ENCODE measurements around the gene DFFA. TPM values are rescaled to one million over a fixed set of nuclear protein-coding genes. Genes with fewer than 3 reads are reported as not detected.
"Not testable (repeated sequence)": the region's sequence is repeated elsewhere in the genome, so short reads cannot be mapped to it uniquely, and the experiment has no call there.

Gene DFFA
- total RNA-seq, 1 experiment from 2014 or later = 31.9 TPM

DNA sequence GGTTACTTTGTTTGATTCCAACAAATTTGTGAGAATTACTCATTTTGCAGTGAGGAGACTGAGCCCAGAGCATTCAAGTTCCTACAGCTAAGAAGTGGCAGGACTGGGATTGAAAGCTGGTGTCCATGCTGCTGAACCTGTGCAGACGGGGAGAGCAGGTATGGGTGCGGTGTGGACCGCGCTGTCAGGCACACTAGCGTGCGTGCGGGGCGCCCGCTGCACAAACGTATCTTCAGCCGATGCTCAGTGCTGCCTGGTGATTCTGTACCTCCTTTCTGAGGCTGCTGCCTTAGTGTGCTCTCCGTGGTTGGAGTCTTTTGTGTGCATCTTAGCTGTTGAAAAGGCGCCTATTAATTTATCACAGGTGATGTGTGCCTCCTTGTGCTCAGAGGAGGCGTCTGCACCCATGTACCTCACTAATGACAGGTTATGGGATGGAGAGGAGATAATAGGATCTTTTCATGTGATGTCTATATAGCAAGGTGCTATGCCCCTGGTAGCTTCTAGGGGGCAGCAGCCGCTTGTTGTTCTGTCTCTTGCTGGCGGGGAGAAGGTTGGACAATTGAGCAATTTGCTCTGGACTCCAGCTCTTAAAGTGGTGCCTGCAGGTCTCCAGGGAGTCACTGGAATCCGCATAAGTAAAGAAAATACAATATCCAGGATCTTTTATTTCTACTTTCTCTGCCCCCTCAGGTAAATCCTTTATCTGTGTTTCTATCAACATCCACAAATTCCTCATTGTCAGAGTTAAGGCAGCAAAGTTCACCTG lies 35.0 kb upstream of the DFFA start:
- in situ Hi-C loops (cut with HindIII; ENCODE audit: low pct_unique_long_range_greater_than_20kb, low sequenced_read_pairs) = no loop called here
- peak; percentile 66 for DNase-seq (ENCODE audit: low read depth)

DNA sequence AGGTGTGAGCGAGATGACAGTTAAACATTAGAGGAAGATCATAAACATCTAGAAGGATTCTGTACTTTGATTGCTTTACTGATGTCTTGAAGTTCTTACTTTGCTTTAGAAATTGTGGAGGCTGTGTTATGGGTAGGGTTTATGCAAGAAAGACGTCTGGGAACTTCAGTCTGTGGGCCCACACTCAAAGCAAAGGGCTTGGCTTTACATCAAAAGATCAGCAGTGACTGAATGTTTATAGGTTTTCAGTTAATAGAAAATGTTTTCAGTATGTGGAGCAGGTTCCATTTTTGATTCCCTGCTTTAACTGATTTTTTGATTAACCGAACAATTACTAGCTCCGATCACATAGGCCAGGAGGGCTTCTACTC lies 34.3 kb upstream of the DFFA start:
- DNase-seq (ENCODE audit: low read depth) = no peak
- in situ Hi-C loops (cut with HindIII; ENCODE audit: low pct_unique_long_range_greater_than_20kb, low sequenced_read_pairs) = no loop called here

DNA sequence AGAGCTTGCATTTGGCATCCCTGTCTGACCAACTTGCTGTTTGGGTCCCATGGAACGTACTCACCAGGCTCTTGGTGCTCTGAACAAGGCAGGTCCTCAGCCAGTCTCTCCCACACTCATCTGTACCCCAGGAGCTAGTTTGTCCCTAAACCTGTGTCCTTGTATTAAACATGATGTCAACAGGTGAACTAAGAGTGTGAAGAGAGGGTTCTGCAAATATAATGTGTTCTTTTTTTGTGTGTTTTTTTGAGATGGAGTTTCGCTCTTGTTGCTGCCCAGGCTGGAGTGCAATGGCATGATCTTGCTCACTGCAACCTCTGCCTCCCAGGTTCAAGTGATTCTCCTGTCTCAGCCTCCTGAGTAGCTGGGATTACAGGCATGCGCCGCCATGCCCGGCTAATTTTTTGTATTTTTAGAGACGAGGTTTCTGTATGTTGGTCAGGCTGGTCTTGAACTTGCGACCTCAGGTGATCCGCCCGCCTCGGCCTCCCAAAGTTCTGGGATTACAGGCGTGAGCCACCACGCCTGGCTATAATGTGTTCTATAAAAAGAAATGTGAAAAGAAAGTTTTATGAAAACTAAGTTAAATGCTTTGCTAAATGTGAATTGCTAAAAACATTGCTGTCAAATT lies 33.8 kb upstream of the DFFA start:
- in situ Hi-C loops (cut with HindIII; ENCODE audit: low pct_unique_long_range_greater_than_20kb, low sequenced_read_pairs); DNase-seq (ENCODE audit: low read depth): not testable (repeated sequence)

DNA sequence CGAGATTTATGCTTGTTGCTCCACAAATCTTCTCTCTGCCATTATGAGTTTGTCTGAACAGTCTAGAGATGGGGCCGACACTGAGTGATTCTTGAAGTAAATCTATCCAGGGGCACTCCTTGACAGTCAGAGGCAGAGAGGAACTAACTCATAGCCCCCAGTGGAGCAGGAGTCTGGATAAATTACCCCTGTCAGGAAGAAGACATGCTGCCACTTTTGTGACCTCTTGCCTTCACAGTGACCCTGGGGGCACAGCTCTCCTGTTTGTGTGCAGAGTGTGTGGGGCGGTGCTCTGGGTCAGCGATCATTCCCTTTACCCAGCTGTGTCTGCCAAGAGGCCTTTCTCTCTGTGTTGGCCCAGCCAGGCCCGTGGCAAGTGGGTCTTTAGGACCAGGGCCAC lies 31.9 kb upstream of the DFFA start:
- in situ Hi-C loops (cut with HindIII; ENCODE audit: low pct_unique_long_range_greater_than_20kb, low sequenced_read_pairs) = no loop called here
- DNase-seq (ENCODE audit: low read depth) = no peak

DNA sequence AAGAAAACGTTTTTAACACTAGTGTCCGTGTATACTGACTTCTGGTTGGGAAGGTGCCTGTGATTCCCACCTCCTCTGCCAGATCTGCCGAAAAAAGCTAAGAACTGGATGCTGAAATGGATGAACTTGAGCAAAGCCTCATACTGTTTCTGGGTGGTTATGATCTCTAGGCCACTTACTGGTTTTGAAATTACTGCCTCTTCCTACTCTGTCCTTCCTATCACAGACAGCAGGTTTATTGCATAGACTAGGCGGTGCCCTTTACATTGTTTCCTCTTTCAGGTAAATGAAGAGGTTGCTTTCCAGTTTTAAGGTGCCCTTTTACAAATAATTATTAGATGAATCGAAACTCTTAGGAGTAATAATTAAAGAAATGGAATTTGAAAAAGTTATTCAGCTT lies 29.9 kb upstream of the DFFA start:
- DNase-seq (ENCODE audit: low read depth) = no peak
- in situ Hi-C loops (cut with HindIII; ENCODE audit: low pct_unique_long_range_greater_than_20kb, low sequenced_read_pairs) = no loop called here

DNA sequence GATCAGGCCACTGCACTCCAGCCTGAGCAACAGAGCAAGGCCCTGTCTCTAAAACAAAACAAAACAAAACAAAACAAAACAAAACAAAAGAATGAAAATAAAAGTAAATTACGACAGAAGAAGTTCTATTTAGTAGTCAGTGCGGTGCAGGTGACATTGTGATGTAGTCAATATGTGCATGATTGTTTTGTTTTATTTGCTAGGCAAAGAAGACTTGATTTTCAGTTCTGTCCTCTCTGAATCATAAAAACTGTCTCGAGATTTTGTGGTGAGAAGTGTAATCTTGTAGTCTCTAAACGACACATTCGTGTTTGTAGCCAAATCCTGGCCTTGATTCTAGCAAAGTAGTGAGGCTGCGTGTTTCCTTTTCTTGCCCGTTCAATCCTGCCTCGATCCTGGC lies 25.9 kb upstream of the DFFA start:
- in situ Hi-C loops (cut with HindIII; ENCODE audit: low pct_unique_long_range_greater_than_20kb, low sequenced_read_pairs) = no loop called here

DNA sequence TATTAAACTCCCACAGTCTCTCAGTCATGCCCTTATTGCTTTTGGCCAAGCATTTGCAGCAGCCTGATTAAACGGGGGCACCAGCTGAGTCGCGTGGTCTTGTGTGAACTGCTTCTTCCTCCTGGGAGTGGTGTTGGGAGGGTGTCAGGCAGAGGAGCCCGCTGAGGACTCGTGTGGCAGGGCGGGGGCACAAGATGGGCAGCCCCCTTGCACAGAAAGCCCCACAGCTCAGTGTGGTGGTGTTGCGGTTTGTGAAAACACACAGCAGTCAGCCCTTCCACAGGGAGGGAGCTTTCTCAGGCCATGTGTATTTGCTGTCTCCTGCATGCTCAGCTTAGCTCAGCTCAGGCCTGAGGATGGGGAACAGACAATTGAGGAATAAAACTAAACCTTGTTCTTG lies 24.8 kb upstream of the DFFA start:
- in situ Hi-C loops (cut with HindIII; ENCODE audit: low pct_unique_long_range_greater_than_20kb, low sequenced_read_pairs) = no loop called here
- DNase-seq (ENCODE audit: low read depth) = no peak

More for the DNA sequence above, 25.9 kb upstream of the DFFA start:
- DNase-seq (ENCODE audit: low read depth) = no peak

DNA sequence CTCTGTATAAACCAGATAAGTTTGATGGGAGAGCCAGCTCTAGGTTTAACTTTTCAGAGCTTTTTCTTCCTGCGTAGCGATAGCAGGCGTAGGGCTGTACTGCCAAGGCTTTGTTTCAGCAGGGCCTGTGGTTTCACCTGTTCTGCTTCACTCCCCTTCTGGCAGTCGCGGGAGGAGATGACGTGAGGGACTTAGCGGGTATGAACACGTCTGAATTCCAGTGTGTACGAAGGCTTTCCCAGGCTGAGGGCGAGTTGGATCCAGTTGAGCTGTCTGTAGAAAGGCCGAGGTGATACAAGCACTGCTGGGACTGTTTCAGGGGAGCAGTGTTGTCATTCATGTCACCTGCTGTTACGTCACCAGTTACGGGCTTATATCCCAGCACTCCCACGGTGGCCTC lies 23.6 kb upstream of the DFFA start:
- DNase-seq (ENCODE audit: low read depth) = peak; percentile 58
- in situ Hi-C loops (cut with HindIII; ENCODE audit: low pct_unique_long_range_greater_than_20kb, low sequenced_read_pairs) = no loop called here

DNA sequence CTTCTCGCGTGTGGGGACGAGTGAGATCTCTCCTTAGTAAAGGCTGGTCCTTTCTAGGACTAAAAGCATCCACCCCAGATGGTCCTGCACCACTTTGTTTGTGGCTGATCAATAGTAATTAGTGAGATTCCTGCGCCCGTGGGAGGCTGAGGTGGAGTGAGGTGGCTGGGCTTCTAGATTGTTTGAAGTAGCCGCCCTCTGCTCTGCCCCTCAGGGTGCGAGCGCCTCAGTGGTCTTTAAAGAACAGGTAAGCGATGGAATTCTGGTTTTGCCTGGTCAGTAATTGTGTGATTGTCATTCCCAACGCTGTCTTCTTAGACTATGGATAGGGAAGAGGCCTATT lies 23.1 kb upstream of the DFFA start:
- in situ Hi-C loops (cut with HindIII; ENCODE audit: low pct_unique_long_range_greater_than_20kb, low sequenced_read_pairs) = no loop called here
- no peak for DNase-seq (ENCODE audit: low read depth)

DNA sequence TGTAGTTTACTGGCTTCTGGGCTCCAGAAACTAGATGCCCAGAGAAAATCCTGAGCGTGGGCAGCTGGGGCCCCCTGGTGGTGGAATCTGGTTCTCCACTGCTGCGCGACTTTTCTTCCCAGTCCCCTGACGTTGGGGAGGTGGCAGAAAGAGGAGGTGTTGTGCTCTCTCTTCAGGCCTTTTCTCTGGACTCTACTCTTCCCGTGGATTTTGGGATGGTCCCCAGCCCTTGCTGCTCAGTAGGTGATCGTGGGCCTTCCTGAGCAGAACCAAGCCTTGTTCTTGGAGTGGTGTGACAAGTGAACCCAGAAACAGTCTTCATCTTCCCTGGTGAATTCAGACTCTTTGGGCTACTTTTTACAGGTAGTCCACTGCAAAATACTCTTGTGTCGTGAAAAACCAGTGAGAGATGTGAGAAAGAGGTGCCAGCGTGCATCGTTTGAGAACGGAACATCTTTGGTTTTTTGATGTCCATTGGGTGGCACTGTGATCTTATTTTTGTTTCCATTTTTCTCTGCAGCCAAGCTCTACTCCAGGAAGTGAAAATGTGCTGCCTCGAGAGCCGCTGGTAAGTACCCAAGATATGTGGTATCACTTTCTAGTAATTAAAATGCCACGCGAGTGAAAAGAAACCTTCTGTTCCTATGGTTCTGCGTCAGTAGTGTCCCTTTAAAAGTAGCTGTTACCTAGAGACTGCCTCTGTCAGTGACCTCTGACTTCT lies 22.6 kb upstream of the DFFA start:
- in situ Hi-C loops (cut with HindIII; ENCODE audit: low pct_unique_long_range_greater_than_20kb, low sequenced_read_pairs) = no loop called here
- DNase-seq (ENCODE audit: low read depth) = peak; percentile 67

DNA sequence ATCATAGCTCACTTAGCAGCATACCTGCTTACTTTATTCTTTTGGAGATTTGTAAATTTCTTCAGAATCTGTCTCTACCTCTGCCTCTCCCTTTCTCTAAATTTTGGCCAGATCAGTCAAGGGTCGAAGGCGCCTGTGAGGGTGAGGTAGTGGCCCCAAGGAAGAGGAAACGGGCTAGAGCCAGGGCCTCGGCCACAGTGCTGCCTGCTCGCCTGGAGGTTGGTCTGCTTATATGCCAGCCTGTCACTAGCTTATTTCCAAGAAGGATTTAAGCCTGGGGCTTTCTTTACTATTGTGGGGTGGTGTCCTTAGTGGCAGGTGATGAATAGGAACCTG lies 22.1 kb upstream of the DFFA start:
- in situ Hi-C loops (cut with HindIII; ENCODE audit: low pct_unique_long_range_greater_than_20kb, low sequenced_read_pairs) = no loop called here
- DNase-seq (ENCODE audit: low read depth) = no peak

DNA sequence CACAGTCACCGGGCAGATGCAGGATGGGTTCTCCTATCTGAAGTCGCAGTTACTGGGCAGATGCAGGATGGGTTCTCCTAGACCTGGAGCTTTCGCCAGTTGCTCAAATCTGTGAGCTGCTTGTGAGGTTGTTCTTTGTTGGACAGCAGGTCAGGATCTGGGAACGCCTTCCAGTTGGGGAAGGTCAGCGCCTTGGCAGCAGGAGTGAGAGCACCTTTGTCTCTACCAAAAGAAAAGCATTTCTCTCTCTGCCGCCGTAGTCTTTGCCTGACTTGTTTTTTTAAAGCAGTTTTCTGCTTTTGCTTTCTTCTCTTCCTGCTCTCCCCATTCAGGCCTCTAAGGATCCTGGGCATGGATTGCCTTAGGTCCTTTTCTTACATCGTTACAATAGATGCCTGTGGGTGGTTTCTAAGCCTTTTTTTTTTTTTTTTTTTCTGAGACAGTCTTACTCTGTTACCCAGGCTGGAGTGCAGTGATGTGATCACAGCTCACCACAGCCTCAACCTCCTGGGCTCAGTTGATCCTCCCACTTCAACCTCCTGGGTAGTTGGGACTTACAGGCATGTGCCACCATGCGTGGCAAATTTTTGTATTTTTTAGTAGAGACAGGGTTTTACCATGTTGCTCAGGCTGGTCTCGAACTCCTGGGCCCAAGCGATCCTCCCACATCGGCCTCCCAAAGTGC lies 18.1 kb upstream of the DFFA start:
- in situ Hi-C loops (cut with HindIII; ENCODE audit: low pct_unique_long_range_greater_than_20kb, low sequenced_read_pairs) = no loop called here
- DNase-seq (ENCODE audit: low read depth) = no peak

DNA sequence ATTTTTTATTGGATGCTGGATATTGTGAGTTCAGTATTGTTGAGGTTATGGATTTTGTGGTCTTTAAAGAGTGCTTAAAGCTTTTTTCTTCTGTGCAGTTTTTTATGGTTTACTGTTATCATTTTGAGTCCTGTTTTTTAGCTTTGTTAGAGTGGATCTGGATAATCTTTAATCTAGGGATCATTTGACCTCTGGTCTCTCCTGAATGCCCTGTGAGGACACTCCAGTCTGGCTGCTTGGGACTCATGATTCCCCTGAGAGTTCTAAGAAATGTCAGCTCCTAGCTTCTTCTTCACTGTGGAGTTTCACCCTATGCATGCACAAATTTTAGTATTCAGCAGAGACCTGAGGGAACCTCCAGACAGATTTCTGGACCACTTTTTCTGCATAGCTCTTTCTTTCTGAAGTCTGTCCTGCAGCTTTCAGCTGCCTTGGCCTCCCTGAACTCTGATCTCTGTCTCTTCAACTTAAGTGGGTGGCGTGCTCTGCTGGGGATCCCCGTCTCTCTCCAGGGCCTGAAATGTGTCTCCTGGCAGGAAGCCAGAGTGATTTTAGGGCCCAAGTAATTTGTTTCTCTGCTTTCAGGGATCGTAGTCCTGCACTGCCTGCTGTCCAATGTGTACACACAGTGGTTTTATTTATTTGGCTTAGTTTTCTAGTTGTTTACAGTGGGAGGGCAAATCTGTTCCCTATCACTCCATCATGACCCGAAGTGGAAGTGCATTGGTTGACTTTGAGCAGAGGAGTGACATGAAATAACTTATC lies 17.1 kb upstream of the DFFA start:
- in situ Hi-C loops (cut with HindIII; ENCODE audit: low pct_unique_long_range_greater_than_20kb, low sequenced_read_pairs) = no loop called here
- DNase-seq (ENCODE audit: low read depth) = no peak

DNA sequence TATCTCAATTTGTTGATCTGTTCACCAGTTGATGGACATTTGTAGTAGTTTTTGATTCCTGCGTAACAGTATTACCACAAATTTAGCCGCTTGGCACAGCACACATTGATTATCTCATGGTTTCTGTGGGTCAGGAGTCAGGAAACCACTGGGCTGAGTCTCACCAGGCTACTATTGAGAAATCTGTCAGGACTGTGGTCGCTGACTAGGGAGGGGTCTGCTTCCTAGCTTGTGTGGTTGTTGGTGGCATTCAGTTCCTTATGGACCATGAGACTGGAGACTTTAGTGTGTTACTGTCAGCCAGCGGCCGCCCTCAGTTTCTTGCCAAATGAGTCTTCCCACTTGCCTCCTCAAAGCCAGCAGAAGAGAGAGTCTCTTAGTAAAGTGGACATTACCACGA lies 12.2 kb upstream of the DFFA start:
- DNase-seq (ENCODE audit: low read depth) = no peak
- in situ Hi-C loops (cut with HindIII; ENCODE audit: low pct_unique_long_range_greater_than_20kb, low sequenced_read_pairs) = no loop called here

DNA sequence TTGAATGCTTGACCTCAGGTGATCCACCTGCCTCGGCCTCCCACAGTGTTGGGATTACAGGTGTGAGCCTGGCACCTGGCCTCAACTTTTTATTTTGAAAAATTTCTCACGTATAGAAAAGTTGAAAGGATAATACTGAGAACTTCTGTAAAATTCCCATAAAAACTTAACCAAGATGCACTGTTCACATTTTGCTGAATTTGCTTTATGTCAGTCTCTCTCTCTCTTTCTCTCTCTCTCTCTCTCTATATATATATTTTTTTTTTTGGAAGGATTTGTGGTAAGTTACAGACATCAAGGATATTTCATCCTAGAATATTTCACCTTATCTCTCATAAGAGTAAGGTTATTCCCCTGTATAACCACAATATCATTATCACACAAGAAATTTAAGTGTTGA lies 8.3 kb upstream of the DFFA start:
- no peak for DNase-seq (ENCODE audit: low read depth)
- in situ Hi-C loops (cut with HindIII; ENCODE audit: low pct_unique_long_range_greater_than_20kb, low sequenced_read_pairs) = no loop called here

DNA sequence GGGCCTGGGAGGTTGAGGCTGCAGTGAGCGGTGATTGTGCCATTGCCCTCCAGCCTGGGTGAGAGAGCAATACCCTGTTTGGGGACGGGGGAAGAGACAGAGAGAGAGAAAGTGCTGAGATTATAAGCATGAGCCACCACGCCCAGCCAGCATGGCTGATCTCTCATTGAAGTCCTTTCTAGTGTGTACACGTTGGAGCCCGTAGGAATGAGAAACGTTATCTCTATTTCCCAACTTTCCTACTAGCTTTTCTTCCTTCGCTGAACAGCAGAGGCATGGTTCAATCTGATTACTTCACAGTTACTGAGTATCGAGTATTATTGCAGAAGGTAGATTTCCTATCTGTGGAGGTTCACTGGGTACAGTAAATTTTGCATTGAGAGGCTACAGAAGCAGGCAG lies 7.0 kb upstream of the DFFA start:
- DNase-seq (ENCODE audit: low read depth) = no peak
- in situ Hi-C loops (cut with HindIII; ENCODE audit: low pct_unique_long_range_greater_than_20kb, low sequenced_read_pairs) = no loop called here

DNA sequence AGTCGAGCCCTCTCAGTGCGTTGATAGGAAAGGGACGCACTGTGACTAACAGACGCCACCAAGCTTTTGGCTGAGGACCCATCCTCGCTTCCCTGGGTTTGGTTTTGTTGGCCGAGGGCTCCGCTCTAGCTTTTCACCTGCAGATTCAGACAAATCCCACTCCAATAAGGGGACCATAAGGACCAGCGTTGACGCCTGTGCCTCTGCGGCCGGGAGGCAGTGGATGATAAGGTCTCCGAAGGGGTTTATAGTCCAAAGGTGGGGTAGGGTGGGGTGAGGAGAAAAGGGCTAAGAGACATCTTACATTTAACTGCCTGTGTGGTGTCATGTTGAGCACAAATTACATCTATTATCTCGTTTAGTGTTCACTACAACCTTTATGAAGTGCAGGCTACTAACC lies 3.2 kb upstream of the DFFA start:
- in situ Hi-C loops (cut with HindIII; ENCODE audit: low pct_unique_long_range_greater_than_20kb, low sequenced_read_pairs) = no loop called here
- DNase-seq (ENCODE audit: low read depth) = no peak

DNA sequence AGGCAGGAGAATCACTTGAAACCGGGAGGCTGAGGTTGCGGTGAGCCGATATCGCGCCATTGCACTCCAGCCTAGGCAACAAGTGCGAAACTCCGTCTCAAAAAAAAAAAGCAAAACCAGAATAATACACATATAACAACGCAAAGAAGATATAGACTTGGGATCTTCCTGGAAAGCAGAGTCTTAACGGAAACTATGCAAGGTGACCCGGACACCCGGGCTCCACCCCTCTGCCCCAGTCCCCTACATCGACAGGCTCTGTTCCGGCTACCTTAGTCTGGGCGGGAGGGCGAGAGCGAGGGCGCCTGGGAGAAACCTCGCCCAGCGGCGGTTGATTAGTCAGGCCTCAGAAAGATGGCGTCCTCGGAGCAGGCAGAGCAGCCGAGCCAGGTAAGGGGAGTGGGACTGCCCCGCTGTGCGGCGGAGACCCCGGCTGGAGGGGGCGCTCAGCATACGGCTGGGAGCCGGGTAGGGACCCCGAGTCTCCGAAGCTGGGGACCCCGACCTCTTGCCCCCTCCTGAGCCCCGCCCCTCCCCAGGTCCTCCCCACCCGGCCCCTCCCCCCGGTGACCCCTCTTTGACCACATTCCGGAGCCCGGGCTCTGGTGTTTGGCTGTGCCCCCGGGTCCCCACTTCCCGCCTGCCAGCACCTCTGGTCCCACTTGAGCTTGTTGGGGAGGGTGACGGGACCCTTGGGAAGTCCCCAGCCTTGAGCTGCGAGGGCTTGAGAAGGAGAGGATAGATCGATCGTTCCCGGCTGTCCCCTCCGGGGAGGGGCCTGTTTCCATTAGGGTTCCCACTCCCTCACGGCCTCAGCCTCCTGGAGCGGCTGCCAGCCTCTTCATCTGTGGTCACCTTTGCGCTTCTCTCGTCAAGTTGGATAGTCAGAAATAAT lies 2.5 kb upstream of the DFFA start, which contains the start of gene PEX14:
Gene PEX14, plus strand, starts transcription at position 338 of the 895 bp plus-strand sequence. Its CDS starts 17 bp downstream, at position 355.
- peak; percentile 83 for DNase-seq (ENCODE audit: low read depth)

More for the DNA sequence above, 2.5 kb upstream of the DFFA start, which contains the start of gene PEX14:
- in situ Hi-C loops (cut with HindIII; ENCODE audit: low pct_unique_long_range_greater_than_20kb, low sequenced_read_pairs) = no loop called here

Data from Caki2 (cell line).